GM10847 (cell line): ENCODE measurements around the gene TMEM52.

Experiments used
- POLR2A ChIP-seq: IDR thresholded peaks from 2 replicates; pipeline ENCODE4 v1.6.1; 2011; ENCODE audit not compliant: insufficient read length; ENCODE audit errors: extremely low read depth

TMEM52 gene

GRCh38 chr1:1918901-1919303 is at the start of gene TMEM52:
Gene TMEM52, minus strand, starts transcription at chr1:1919279. Its CDS starts 14 bp downstream, at chr1:1919265.
- no peak for TF ChIP-seq POLR2A

- no peak for TF ChIP-seq POLR2A
Measured at GRCh38 chr1:1967879-1968278, 48.8 kb upstream of the TMEM52 start.

GRCh38 chr1:1967151-1967550 is 48.1 kb upstream of the TMEM52 start:
- no peak for TF ChIP-seq POLR2A

DNA sequence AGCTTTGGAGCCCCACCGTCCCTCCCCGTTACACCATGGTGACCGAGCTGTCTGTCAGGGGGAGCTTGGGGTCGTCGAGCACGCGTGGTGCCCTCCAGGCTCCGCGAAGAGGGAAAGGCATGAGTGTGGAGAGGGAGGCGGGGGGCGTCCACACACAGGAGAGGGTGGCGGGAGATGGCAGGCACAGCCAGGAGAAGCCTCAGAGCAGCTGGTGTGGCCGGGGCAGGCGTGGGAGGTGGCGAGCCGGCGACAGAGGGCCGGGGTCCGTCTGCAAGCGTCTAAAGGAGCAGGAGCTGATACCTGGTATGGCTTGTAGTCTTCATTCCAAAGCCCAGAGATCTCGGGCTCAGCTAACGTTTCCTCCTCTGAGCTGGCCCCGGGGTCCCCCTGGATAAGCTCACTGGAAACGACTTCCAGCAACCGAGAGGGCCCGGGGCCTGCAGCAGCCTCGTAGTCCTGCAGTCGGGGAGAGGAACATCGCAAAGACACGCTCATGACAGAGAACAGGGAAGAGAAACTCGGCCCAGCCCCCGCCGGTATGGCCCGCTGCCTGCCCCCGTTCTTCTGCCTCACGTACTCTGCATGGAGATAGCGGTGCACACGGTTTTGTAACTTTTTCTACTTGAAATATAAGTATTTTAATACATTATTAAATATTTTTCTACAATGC is 47.1 kb upstream of the TMEM52 start:
- no peak for TF ChIP-seq POLR2A

DNA sequence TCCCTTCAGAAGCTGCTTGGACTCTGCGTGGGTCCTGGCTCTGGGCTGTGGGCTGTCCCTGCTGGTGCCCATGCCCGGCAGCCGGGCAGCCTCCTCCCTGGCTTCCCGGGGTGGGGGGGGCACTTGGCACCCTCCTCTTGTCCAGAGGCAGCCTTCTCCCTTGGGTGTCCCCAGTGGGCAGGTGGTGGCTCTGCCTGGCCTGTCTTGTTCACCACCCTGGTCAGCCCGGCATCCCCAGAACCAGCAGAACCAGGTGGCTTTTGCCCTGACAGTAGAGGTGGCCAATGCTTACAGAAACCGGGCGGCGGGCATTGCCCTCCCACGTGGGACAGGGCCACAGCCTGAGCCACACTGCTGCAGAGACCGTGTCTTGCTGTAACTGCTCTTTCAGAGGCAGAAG is 46.5 kb upstream of the TMEM52 start:
- TF ChIP-seq POLR2A: no peak

DNA sequence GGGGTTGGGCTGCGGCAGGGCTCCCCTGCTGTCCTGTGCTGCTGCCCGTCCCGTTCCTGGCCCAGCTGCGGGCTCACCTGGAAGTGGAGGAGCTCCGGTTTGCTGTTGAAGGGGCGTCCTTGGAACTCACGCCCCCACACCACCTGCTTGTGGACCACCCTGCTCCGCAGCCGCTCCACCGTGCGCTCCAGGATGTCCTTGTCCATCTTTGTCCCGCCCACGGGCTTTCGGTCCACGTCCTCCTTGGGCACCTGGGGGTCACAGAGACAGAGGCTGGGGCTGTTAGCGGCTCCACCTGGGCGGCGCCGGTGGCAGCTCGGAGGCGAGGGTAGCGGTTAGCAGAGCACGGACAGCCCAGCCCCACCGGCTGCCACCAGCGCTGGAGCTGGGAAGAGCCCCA is 45.7 kb upstream of the TMEM52 start:
- no peak for TF ChIP-seq POLR2A

- TF ChIP-seq POLR2A: no peak
Measured at GRCh38 chr1:1963570-1963969, 44.5 kb upstream of the TMEM52 start.

DNA sequence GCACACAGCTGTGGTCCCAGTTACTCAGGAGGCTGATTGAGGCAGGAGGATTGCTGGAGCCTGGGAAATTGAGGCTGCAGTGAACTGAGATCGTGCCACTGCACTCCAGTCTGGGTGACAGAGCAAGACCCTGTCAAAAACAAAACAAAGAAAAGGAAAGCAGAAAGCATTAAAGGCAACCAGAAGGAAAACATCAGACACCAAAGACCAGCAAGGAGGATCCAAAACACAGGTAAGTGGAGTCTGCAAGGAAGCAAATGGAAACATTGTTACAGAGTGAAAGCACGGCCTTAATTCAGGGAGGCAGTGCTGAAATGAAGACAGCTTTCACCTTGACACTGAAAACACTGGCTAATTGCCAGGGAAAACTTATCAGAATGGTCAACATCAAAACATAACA is 43.7 kb upstream of the TMEM52 start:
- TF ChIP-seq POLR2A: no peak

- TF ChIP-seq POLR2A: no peak
Measured at GRCh38 chr1:1960480-1961196, 41.6 kb upstream of the TMEM52 start.

DNA sequence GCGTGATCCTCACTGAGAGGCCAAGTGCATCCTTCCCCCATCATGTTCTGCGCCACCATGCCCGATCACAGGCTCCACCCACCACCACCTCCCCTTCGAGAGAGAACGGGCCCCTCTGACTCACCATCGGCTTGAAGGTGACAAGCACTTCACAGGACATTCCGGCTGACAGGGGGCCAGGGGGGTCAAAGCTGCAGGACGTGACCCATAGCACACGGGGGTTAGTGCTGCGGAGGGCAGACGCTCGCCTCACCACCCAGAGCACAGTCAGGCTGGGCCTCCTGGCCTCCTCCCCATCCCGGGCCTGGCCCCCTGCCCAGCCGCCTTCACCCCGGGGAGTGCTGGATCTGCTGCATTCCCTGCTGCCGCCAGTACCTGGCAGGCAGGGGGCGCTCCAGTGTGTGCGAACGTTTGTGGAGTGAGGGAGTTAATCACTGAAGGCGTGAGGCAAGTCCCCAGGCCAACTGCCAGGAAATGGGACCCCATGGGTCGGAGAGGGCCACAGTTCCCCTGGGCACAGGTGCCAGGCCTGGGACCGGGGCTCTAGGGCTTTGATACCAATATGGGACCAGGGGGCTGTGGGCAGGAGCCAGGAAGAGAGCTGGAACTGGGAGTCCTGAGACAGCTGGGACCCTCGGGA is 40.9 kb upstream of the TMEM52 start:
- TF ChIP-seq POLR2A: no peak

- no peak for TF ChIP-seq POLR2A
Measured at GRCh38 chr1:1959459-1959839, 40.4 kb upstream of the TMEM52 start.

DNA sequence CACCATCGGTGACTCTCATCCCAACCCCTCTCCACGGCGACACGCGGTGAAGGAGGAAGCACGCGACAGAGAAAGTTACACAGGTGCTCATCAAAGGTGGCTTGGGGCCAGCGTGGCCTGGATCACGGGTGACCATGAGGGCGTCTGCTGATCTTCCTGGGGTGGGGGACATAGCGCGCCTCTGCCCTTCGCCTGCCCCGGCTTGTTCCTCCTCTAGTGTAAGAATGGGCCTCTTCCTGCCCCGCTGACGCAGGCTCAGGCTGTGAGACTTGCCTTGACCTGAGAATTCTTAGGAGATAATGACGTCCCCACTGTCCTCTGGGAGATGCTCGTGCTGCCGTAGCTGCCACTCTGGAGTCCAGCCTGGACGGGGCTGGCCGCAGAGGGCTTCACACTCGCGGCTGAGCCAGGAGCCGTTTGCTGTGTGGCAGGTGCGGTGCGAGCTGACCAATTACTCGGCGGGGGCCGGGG is 39.0 kb upstream of the TMEM52 start:
- no peak for TF ChIP-seq POLR2A

DNA sequence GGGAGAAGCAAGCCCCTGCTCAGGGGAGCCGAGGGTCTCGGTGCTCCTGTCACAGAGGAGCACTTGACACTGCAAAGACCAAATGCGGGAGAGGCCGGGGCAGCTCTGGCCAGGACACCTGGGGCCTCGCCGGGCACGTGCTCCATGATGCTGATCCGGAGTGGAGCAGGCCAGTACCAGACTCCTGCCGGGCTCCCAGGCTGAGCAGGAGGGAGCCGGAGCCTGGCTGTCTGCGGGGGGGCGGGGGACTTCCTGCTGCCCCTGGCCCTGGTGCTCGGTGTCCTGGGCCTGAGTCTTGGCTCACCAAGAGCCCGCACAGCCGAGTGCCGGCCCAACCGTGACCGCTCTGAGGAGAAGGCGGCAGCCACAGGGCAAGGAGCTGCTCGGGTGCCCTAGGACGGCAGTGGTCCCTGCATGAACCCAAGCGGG is 38.5 kb upstream of the TMEM52 start:
- TF ChIP-seq POLR2A: no peak

- no peak for TF ChIP-seq POLR2A
Measured at GRCh38 chr1:1956586-1957532, 37.8 kb upstream of the TMEM52 start.

GRCh38 chr1:1956101-1956500 is 37.0 kb upstream of the TMEM52 start:
- TF ChIP-seq POLR2A: no peak

GRCh38 chr1:1955621-1956094 is 36.6 kb upstream of the TMEM52 start:
- no peak for TF ChIP-seq POLR2A
